Neural cell (in vitro differentiated cells): ENCODE measurements around the gene UFSP2.

Experiments
- CTCF ChIP-seq: fragments of 450-650 bp; IDR thresholded peaks from 2 replicates; pipeline ENCODE4 v1.5.1; 2014; ENCODE audit warnings: antibody characterized with exemption, mild to moderate bottlenecking, moderate library complexity; ENCODE audit not compliant: poor library complexity, severe bottlenecking
- EP300 ChIP-seq: fragments of 450-650 bp; conservative IDR thresholded peaks from 2 replicates; pipeline ENCODE4 v1.6.1; 2014; ENCODE audit warnings: antibody characterized with exemption, mild to moderate bottlenecking, moderate library complexity; ENCODE audit not compliant: poor library complexity, severe bottlenecking
- EZH2 ChIP-seq: fragments of 200-600, 300-800 bp; shearing (Covaris generic), sonication (generic); IDR thresholded peaks from 2 replicates; pipeline ENCODE4 v1.6.1; 2014; ENCODE audit warnings: antibody characterized with exemption, low read length, borderline replicate concordance, mild to moderate bottlenecking; ENCODE audit not compliant: insufficient read depth, poor library complexity, severe bottlenecking
- POLR2AphosphoS5 ChIP-seq: IDR thresholded peaks from 2 replicates; pipeline ENCODE4 v1.6.1; 2012
- RAD21 ChIP-seq: fragments of 450-650 bp; conservative IDR thresholded peaks from 2 replicates; pipeline ENCODE4 v1.6.1; 2014; ENCODE audit warnings: antibody characterized with exemption, mild to moderate bottlenecking, moderate library complexity
- REST ChIP-seq: IDR thresholded peaks from 2 replicates; pipeline ENCODE4 v1.6.1; 2012; ENCODE audit warnings: borderline replicate concordance
- SMC3 ChIP-seq: fragments of 450-650 bp; conservative IDR thresholded peaks from 2 replicates; pipeline ENCODE4 v1.6.1; 2014; ENCODE audit warnings: antibody characterized with exemption, mild to moderate bottlenecking, moderate library complexity; ENCODE audit not compliant: poor library complexity

- TF ChIP-seq CTCF = no peak
- no peak for TF ChIP-seq RAD21
- TF ChIP-seq EP300 = no peak
- TF ChIP-seq SMC3 = no peak
- TF ChIP-seq EZH2 = no peak
- no peak for TF ChIP-seq POLR2AphosphoS5
- TF ChIP-seq REST = no peak
These were observed 30.4 kb upstream of the UFSP2 start for GRCh38 chr4:185456131-185456530.
